ENCODE measurements around the gene PCK2. TPM values are rescaled to one million over a fixed set of nuclear protein-coding genes. Genes with fewer than 3 reads are reported as not detected.
A peak's percentile ranks its signal among the peaks of the same experiment; 100 is the strongest.

PCK2 gene
- total and polyA plus RNA-seq, 2 of the 13 experiments (the other 11 are each of a cell fraction or from before 2014, with no cell fraction given), result 129 to 272 TPM

GRCh38 chr14:24139272-24139934, 45.3 kb downstream of the PCK2 start (continued):
- TF ChIP-seq ZNF614 (CRISPR knock-in tag; IDR thresholded peaks at IDR 0.05; ENCODE audit: borderline replicate concordance), result peak; percentile 35; the same call in 1 of the 2 replicates
- TF ChIP-seq SAP130 (CRISPR knock-in tag; IDR thresholded peaks at IDR 0.05; ENCODE audit: low read depth), result peak; percentile 55
- TF ChIP-seq HOMEZ (CRISPR knock-in tag; IDR thresholded peaks at IDR 0.05; ENCODE audit: low read depth), result 0 out of 2 replicates have a peak, but pooled peaks have one; percentile 41
- 0 out of 2 replicates have a peak, but pooled peaks have one; percentile 52 for TF ChIP-seq HIVEP1 (CRISPR knock-in tag; IDR thresholded peaks at IDR 0.05)
- no peak for TF ChIP-seq SMYD3 (CRISPR knock-in tag; IDR thresholded peaks at IDR 0.05)
- peak; percentile 91 for TF ChIP-seq ZBTB38 (CRISPR knock-in tag; IDR thresholded peaks at IDR 0.05)
- no peak for TF ChIP-seq BRD4 (CRISPR knock-in tag; IDR thresholded peaks at IDR 0.05)
- peak; percentile 4; the same call in 1 of the 2 replicates for TF ChIP-seq MTA3 (CRISPR knock-in tag; IDR thresholded peaks at IDR 0.05)
- peak; percentile 57; the same call in 1 of the 2 replicates for TF ChIP-seq MIXL1 (CRISPR knock-in tag; IDR thresholded peaks at IDR 0.05)
- no peak for TF ChIP-seq IKZF4 (CRISPR knock-in tag; IDR thresholded peaks at IDR 0.05; ENCODE audit: borderline replicate concordance, low read depth, not compliant biosample characterization)
- TF ChIP-seq FOXO4 (CRISPR knock-in tag; conservative IDR thresholded peaks at IDR 0.05), result no peak
- TF ChIP-seq LBX2 (CRISPR knock-in tag; IDR thresholded peaks at IDR 0.05; ENCODE audit: borderline replicate concordance), result 0 out of 2 replicates have a peak, but pooled peaks have one; percentile 11
- no peak for TF ChIP-seq HNF1A (IDR thresholded peaks at IDR 0.05; ENCODE audit: low read depth)
- 0 out of 2 replicates have a peak, but pooled peaks have one; percentile 32 for TF ChIP-seq HNF1A (CRISPR knock-in tag; IDR thresholded peaks at IDR 0.05; ENCODE audit: borderline replicate concordance)
- no peak for TF ChIP-seq FOXP1 (IDR thresholded peaks at IDR 0.05)
- no peak for TF ChIP-seq FOXP1 (CRISPR knock-in tag; IDR thresholded peaks at IDR 0.05)
- 0 out of 2 replicates have a peak, but pooled peaks have one; percentile 50 for TF ChIP-seq PHF8 (CRISPR knock-in tag; IDR thresholded peaks at IDR 0.05)
- TF ChIP-seq TFDP2 (CRISPR knock-in tag; IDR thresholded peaks at IDR 0.05), result no peak
- no peak for TF ChIP-seq EHMT2 (IDR thresholded peaks at IDR 0.05; ENCODE audit: borderline replicate concordance, low read depth, low read length)
- TF ChIP-seq RXRB (CRISPR knock-in tag; IDR thresholded peaks at IDR 0.05; ENCODE audit: borderline replicate concordance), result peak; percentile 33; the same call in 1 of the 2 replicates
